AG09319 (cell line): Measurements from ENCODE around the gene CCDC12.

Experiments used
- DNase-seq: peaks from one replicate; pipeline ENCODE4 v3.0.0-alpha.2; 2010; ENCODE audit warnings: low read depth; ENCODE audit errors: extremely low read depth
- TF ChIP-seq, protein P1 (sequence below): IDR thresholded peaks from 2 replicates; pipeline ENCODE4 v1.5.1; 2011; ENCODE audit warnings: low read depth, mild to moderate bottlenecking, inconsistent platforms, low read length, moderate library complexity

Gene CCDC12

DNA sequence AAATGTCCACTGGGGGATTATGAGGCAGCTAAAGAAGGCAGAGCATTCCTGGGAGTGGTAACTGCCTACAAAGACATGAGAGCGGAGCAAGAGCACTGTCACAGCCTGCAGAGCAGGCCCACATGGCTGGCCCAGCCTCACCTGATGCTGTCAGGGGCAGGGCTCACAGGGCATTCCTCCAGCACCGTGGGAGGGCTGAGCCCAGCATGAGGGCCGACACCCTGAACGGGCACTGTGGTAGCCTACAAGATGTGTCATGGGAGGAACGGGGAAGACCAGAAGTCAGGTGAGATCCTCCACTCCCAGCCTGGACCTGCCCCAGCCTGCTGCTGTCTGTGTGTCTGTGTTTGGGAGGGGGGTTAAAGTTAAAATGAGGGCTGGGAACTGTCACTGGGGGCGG lies 30.1 kb downstream of the CCDC12 start:
- DNase-seq, result no peak
- TF ChIP-seq, protein P1, sequence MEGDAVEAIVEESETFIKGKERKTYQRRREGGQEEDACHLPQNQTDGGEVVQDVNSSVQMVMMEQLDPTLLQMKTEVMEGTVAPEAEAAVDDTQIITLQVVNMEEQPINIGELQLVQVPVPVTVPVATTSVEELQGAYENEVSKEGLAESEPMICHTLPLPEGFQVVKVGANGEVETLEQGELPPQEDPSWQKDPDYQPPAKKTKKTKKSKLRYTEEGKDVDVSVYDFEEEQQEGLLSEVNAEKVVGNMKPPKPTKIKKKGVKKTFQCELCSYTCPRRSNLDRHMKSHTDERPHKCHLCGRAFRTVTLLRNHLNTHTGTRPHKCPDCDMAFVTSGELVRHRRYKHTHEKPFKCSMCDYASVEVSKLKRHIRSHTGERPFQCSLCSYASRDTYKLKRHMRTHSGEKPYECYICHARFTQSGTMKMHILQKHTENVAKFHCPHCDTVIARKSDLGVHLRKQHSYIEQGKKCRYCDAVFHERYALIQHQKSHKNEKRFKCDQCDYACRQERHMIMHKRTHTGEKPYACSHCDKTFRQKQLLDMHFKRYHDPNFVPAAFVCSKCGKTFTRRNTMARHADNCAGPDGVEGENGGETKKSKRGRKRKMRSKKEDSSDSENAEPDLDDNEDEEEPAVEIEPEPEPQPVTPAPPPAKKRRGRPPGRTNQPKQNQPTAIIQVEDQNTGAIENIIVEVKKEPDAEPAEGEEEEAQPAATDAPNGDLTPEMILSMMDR, result no peak

DNA sequence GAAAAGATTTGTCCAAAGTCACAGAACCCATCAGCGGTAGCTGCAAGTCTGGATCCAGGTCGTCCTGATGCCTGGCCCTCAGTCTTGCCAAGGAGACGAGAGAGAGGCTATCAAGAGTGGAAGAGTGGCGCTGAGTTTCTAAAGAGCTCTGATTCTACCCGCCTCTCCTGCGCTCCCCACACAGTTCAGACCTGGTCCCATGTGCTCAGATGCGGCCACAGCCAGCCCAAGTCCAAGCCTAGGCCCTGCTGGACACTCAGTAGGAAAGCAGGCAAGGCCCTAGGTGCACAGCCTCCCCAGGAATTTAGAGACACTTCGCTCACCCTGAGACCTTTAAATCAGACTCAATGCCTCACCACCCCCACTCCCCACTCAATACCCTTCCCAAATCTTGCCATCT lies 32.4 kb downstream of the CCDC12 start:
- no peak for DNase-seq
- TF ChIP-seq, protein P1, result no peak

DNA sequence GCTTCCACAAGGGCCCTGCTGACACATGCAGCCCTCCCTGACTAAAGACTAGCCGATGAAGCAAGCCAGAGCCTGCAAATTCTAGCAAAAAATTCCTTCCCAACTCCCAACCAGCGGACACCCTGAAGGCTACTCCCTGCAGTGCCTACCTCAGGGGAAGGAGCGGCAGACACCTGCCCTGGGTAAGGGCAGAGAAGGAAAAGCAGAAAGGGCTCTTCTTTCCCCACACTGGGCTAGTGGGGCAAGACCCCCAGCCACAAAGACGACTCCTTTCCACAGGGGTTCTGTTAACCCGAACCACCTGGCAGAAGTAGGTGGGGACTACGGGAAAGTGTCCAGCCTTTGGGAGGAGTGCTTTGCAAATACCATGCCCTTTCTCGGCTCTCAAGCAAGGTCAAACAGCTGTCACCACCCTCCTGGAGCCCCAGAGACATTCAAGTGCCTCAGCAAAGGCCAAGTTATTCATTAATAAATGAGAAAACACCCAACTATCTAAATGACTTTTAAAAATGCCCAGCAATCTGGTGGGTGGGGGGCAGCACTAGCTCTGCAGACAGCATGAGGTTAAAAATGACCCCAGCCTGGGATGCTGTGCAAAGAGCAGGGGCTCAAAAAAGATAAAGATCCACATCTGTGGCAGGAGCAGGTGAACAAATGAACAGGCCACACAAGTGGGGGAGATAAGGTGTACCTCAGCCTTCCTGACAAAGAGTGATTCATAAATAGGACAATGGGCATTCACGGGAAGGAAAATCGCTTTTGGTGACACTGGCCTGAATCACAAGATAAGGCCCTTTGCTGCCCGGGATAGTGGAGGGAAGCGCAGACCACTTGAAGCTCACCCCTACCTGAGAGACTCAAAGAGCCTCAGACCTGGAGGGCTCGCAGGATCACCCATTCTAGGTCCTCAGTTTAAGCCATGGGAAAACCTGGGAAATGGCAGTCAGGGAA lies 33.0 kb downstream of the CCDC12 start:
- no peak for DNase-seq
- TF ChIP-seq, protein P1, result no peak

DNA sequence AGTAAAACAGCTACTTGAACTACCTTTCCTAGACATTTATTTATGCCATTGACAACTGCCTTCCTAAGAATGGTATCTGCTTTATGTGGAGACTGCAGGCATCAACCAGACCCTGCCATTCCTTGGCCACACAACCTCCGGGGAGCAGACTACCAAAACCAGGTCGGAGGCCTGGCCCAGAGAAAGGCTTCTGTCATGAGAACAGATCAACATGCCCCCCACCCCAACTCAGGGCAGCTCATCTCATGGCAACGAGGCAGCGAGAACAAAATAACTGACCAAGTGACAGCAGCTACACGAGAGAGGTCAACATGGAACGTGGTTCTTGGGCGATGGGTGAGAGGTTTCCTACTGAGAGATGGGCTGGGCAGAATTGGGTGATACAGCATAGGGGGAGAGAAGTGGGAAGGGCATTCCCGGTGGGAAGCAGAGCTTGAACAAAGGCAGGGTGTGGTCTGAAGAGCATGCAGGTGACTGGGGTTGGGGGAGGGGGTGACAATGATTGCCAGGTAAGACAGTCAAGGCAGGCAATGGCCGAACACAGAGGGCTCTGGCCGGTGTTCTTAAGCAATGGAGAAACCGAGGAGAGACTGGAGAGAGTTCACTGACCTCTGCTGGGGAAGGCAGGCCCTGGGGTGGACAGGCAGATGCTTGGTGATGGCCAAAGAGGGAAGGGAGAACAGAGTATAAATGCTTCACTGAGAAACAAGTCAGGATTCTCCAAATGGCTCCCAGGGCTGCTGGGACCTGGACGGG lies 33.9 kb downstream of the CCDC12 start:
- TF ChIP-seq, protein P1, result no peak
- DNase-seq, result no peak

DNA sequence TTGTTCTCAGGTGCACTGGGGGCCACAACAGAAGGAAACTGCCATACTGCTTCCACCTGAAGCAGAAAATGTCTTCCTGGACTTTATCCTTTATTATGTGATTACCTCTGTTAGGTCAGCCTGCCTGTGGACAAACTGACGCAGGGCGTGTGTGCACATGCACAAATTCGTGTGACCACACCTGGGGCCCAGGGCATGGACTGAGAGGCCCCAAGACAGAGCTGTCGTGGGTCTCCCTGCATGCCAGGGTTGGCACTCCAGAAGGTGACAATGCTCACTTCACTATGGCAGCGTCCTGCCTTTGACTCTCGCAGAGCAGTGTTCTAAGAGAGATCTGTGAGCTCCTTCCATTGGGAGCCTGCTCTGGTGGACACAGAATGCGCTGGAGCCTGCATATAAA lies 34.5 kb downstream of the CCDC12 start:
- DNase-seq, result no peak
- TF ChIP-seq, protein P1, result no peak

DNA sequence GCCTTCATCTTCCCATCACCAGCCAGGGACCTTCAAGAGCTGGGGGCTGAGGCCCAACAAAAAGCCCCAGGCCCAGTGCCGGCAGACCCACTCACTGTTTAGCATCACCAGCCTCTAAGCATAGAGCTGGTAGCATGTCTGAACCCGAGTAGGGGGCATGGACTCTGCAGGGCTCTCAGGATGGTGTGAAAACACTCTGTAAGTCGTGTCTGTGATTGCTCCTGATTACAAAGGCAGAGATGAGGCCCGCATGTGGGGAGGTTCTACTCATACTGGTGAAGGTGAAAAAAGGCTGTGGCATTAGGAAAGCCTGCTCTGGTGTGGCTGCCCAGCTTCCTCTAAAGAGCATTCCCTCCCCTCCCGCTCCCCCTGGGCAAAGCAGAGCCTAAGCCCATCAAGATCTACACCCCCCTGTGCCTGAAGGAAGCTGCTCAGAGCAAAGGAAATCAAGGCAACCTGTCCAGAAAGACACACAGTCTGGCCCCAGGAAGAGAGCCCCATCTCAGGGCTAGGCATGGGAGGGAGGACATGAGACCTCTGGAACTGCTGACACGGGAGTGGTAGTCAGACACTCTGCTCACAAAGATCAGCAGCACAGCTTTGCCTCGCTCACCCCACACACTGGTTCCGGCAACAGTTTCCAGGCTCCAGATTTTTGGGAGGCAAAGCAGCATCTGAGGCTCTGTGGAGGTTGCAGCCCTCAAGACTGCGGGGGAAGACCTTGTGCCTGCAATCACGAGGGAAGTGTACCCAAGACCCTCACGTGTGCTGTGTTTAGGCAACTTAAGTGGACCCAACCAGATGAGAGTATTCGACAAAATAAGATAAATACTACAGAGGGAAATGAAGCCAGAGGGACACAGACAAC lies 36.7 kb downstream of the CCDC12 start:
- no peak for DNase-seq
- TF ChIP-seq, protein P1, result no peak
